K562 (cell line): Measurements from ENCODE around the gene INTS1. TPM values are rescaled to one million over a fixed set of nuclear protein-coding genes. Genes with fewer than 3 reads are reported as not detected.

ENCODE experiments used
- ATAC-seq: fragments of 200-7000 bp; cut with Tn5 transposase; 3 replicates; pipeline ENCODE4 v1.9.1; 2020; ENCODE audit warnings: moderate library complexity
- BruUV-seq: library from RNA; stranded (reverse); fragments of 400-500 nt; replicated peaks from 2 replicates; lab custom pipeline; 2021; lab: Mats Ljungman, UMichigan
- CTCF ChIA-PET: fragments of 300-600 bp; formaldehyde crosslinking; extraction: SDS; loops from one replicate; lab custom pipeline; 2021; ENCODE audit warnings: low intra/inter-chr PET ratio; lab: Yijun Ruan, JAX
- POLR2A ChIA-PET: fragments of 300-600, 350-650 bp; sonication (Branson Sonifier 250); formaldehyde crosslinking; extraction: SDS; loops from one replicate; lab custom pipeline; 2021; ENCODE audit warnings: antibody characterized with exemption, inconsistent platforms; lab: Yijun Ruan, JAX
- DNase-seq, 4 experiments: peaks; one replicate each; pipeline versions ENCODE4 v3.0.0 to v3.0.0-alpha.2; 2011 to 2018; ENCODE audit warnings: low spot score in 3 of 4, mixed read lengths in 3 of 4; ENCODE audit errors: extremely low read depth in 1 of 4
- FAIRE-seq: peaks from 2 replicates; lab custom pipeline; 2011; peaks lifted over from hg19 to GRCh38; lab: Jason Lieb, UNC
- H2AFZ ChIP-seq: 2 replicates; pipeline ENCODE4 v1.6.0; 2011; ENCODE audit warnings: low read depth, low read length, control low read depth, inconsistent platforms
- H3K27ac ChIP-seq: fragments of 200-600 bp; 3 replicates; pipeline ENCODE4 v1.8.0; 2011; ENCODE audit warnings: low read depth, mild to moderate bottlenecking, control low read depth, inconsistent platforms, low read length, moderate library complexity, mixed read lengths; ENCODE audit errors: extremely low read depth
- H3K27me3 ChIP-seq, 2 experiments: fragments of 300-600 bp in 1 of 2; 2 replicates in 1 of 2; 3 replicates in 1 of 2; pipeline versions ENCODE4 v1.6.0 to v1.8.0; 2011; ENCODE audit warnings: inconsistent platforms in 2 of 2, low read length in 2 of 2, mild to moderate bottlenecking in 1 of 2, mixed read lengths in 1 of 2, moderate library complexity in 1 of 2; ENCODE audit not compliant: control insufficient read depth in 2 of 2, insufficient read depth in 2 of 2
- H3K36me3 ChIP-seq: fragments of 300-600 bp; 3 replicates; pipeline ENCODE4 v1.8.0; 2011; ENCODE audit warnings: mild to moderate bottlenecking, low read length, inconsistent platforms; ENCODE audit not compliant: control insufficient read depth, insufficient read depth
- H3K4me1 ChIP-seq, 2 experiments: fragments of 200-600 bp in 1 of 2; replicated peaks in 1 of 2; 2 replicates in 1 of 2; 3 replicates in 1 of 2; pipeline versions ENCODE4 v1.5.1 to v1.8.0; 2011; ENCODE audit warnings: inconsistent platforms in 2 of 2, low read length in 2 of 2, mild to moderate bottlenecking in 1 of 2, mixed read lengths in 1 of 2, moderate library complexity in 1 of 2; ENCODE audit not compliant: control insufficient read depth in 2 of 2, insufficient read depth in 2 of 2
- H3K4me2 ChIP-seq: 2 replicates; pipeline ENCODE4 v1.6.1; 2011; ENCODE audit warnings: low read length, control low read depth, inconsistent platforms, mixed read lengths; ENCODE audit not compliant: insufficient read depth
- H3K4me3 ChIP-seq: fragments of 200-600 bp; sonication (generic), shearing (Covaris generic); 2 replicates; pipeline ENCODE4 v1.5.1; 2016; ENCODE audit warnings: control low read depth, inconsistent platforms
- H3K79me2 ChIP-seq: fragments of 200-600 bp; 3 replicates; pipeline ENCODE4 v1.8.0; 2011; ENCODE audit warnings: low read length, inconsistent platforms; ENCODE audit not compliant: control insufficient read depth, insufficient read depth
- H3K9ac ChIP-seq, 2 experiments: 2 replicates each; pipeline versions ENCODE4 v1.6.0 to v1.6.1; 2011; ENCODE audit warnings: low read depth in 2 of 2, low read length in 2 of 2, control low read depth in 1 of 2, inconsistent platforms in 1 of 2, mild to moderate bottlenecking in 1 of 2, mixed read lengths in 1 of 2; ENCODE audit not compliant: insufficient read depth in 1 of 2
- H3K9me1 ChIP-seq: one replicate; pipeline ENCODE4 v1.6.0; 2011; ENCODE audit warnings: inconsistent platforms, mild to moderate bottlenecking, low read length, moderate library complexity; ENCODE audit not compliant: control insufficient read depth, insufficient read depth
- H3K9me3 ChIP-seq: replicated peaks from 2 replicates; pipeline ENCODE4 v1.5.1; 2011; ENCODE audit warnings: low read depth, low read length, inconsistent platforms; ENCODE audit not compliant: control insufficient read depth, insufficient read depth
- H4K20me1 ChIP-seq: replicated peaks from 2 replicates; pipeline ENCODE4 v1.6.1; 2011; ENCODE audit warnings: low read length, inconsistent platforms, mixed read lengths; ENCODE audit not compliant: control insufficient read depth, insufficient read depth
- MXD1 ChIP-seq: fragments of 250-450 bp; sonication (Bioruptor Pico); IDR thresholded peaks from 2 replicates; pipeline ENCODE4 v1.8.0; 2021; ENCODE audit warnings: borderline replicate concordance, mild to moderate bottlenecking, moderate library complexity; ENCODE audit not compliant: poor library complexity, severe bottlenecking
- POLR2G ChIP-seq: fragments of 200-400 bp; formaldehyde crosslinking; IDR thresholded peaks from 2 replicates; pipeline ENCODE4 v1.6.1; 2017; ENCODE audit warnings: low read depth, mild to moderate bottlenecking, antibody characterized with exemption, low read length, moderate library complexity
- RNF219 ChIP-seq: fragments of 250-450 bp; sonication (Bioruptor Pico); IDR thresholded peaks from 2 replicates; pipeline ENCODE4 v1.5.0; 2022; ENCODE audit warnings: mild to moderate bottlenecking
- WGBS: fragments of 100-300 bp; shearing (Covaris generic); methylation state at CpG from one replicate; pipeline ENCODE4 v1.1.6; 2016; ENCODE audit warnings: low coverage, mixed read lengths; ENCODE audit not compliant: insufficient coverage; ENCODE audit errors: missing lambda C conversion rate; 5-methylcytosine and 5-hydroxymethylcytosine counted together
- in situ Hi-C: fragments of 300-500 bp; cut with MboI; formaldehyde crosslinking; loops from 4 replicates; pipeline ENCODE4 v1.15.0; 2018; ENCODE audit warnings: inconsistent platforms, mixed read lengths
- intact Hi-C: fragments of 100-400 bp; cut with micrococcal nuclease; formaldehyde crosslinking; loops from 2 replicates; pipeline ENCODE4 v1.14.2; 2022
- polyA plus RNA-seq, 8 experiments: library from polyadenylated mRNA; depleted of rRNA in 4 of 8; stranded (reverse) in 5 of 8; unstranded in 3 of 8; fragments of >200 nt; fragmentation: Nextera tagmentation in 2 of 8; fragmentation: Illumina TruSeq in 1 of 8; extraction: Ambion mirVana in 2 of 8; extraction: Trizol in 1 of 8; gene quantifications; 2 replicates each; pipeline versions ENCODE4 v1.2.1 to v1.2.3, GENCODE V29; 2011 to 2014; ENCODE audit warnings: inconsistent platforms in 1 of 8, missing spikeins in 1 of 8
- total RNA-seq, 7 experiments: library from RNA; depleted of rRNA in 6 of 7; stranded (reverse); fragments of >200 nt in 6 of 7; fragmentation: Illumina TruSeq in 2 of 7; extraction: Trizol in 2 of 7; gene quantifications; 2 replicates each; pipeline versions ENCODE4 v1.2.1 to v1.2.3, GENCODE V29; 2011 to 2021; ENCODE audit warnings: low replicate concordance in 1 of 7

The INTS1 gene
- total and polyA plus RNA-seq, 9 of the 15 experiments (the other 6 are each of a cell fraction or from before 2014, with no cell fraction given), result 0.34 to 119 (median 18.5) TPM

GRCh38 chr7:1434165-1434718 lies 69.9 kb downstream of the INTS1 start:
- TSS peak; percentile 38 for BruUV-seq
- ChIA-PET CTCF (no interaction called here), POLR2A (no interaction called here)
- no peak overlapping the region for H2AFZ ChIP-seq
- H3K4me2 ChIP-seq, result no peak overlapping the region
- H3K9me3 ChIP-seq, result no peaks in the 10 kb centered on the region
- intact Hi-C loops (no loop called here), in situ Hi-C loops (loop anchor here (5.0 kb wide), 1 partner anchor 33 kb away; no protein-coding TSS in a partner anchor)
- 89% methylated on average over 21 of the region's 35 CpGs for WGBS
- peaks cover 12% of the 10 kb centered on the region; the same call in 1 of the 2 replicates for H4K20me1 ChIP-seq
- peaks cover 3% of the 10 kb centered on the region for H3K9me1 ChIP-seq
- FAIRE-seq, result no peak
- no peaks in the 10 kb centered on the region for H3K79me2 ChIP-seq
- no peak for ATAC-seq
- no peak overlapping the region for H3K27ac ChIP-seq
- no peaks in the 10 kb centered on the region for H3K27me3 ChIP-seq
- TF ChIP-seq RNF219 (CRISPR knock-in tag) (no peak), MXD1 (no peak), POLR2G (peak; percentile 54)
- H3K9ac ChIP-seq, result peak overlapping the region in 1 of 2 experiments; percentile 71; a peak in 1 of 4 replicates
- H3K36me3 ChIP-seq, result peaks cover 48% of the 10 kb centered on the region
- H3K4me1 ChIP-seq, result peaks cover 5 to 62% of the 10 kb centered on the region in 2 experiments; a peak in 3 of 5 replicates
- no peak for DNase-seq
- H3K4me3 ChIP-seq, result no peak overlapping the region
